A673 (cell line): ENCODE measurements around the gene C17orf100. TPM values are rescaled to one million over a fixed set of nuclear protein-coding genes. Genes with fewer than 3 reads are reported as not detected.
"Not testable (repeated sequence)": the region's sequence is repeated elsewhere in the genome, so short reads cannot be mapped to it uniquely, and the experiment has no call there.

ENCODE experiments used
- BruUV-seq: library from RNA; stranded (reverse); fragments of 400-500 nt; replicated peaks from 2 replicates; lab custom pipeline; 2021; lab: Mats Ljungman, UMichigan
- CTCF ChIA-PET: fragments of 300-600 bp; sonication (Branson Sonifier 250); formaldehyde crosslinking; loops from one replicate; lab custom pipeline; 2022; ENCODE audit warnings: antibody characterized with exemption; lab: Charles Lee
- POLR2A ChIA-PET: fragments of 300-600 bp; sonication (Branson Sonifier 250); formaldehyde crosslinking; loops from one replicate; lab custom pipeline; 2022; ENCODE audit warnings: antibody characterized with exemption; ENCODE audit not compliant: low non-redundant PET; lab: Charles Lee
- DNase-seq: peaks from one replicate; pipeline ENCODE4 v3.0.0-alpha.2; 2015; ENCODE audit warnings: low spot score
- H3K27ac ChIP-seq: fragments of 200-600 bp; sonication (generic); 2 replicates; pipeline ENCODE4 v1.5.1; 2016; ENCODE audit warnings: mixed run types, low read depth, mild to moderate bottlenecking, mixed read lengths, antibody characterized with exemption, low read length; ENCODE audit not compliant: poor library complexity, severe bottlenecking
- H3K27me3 ChIP-seq: fragments of 200-600 bp; sonication (generic); replicated peaks from 2 replicates; pipeline ENCODE4 v1.6.1; 2017; ENCODE audit warnings: mixed run types, low read depth, mild to moderate bottlenecking, mixed read lengths, antibody characterized with exemption, low read length; ENCODE audit not compliant: insufficient read depth, poor library complexity
- H3K36me3 ChIP-seq: fragments of 200-600 bp; sonication (generic); 2 replicates; pipeline ENCODE4 v1.6.1; 2016; ENCODE audit warnings: mixed run types, mild to moderate bottlenecking, mixed read lengths, antibody characterized with exemption, low read length; ENCODE audit not compliant: insufficient read depth, poor library complexity, severe bottlenecking
- H3K4me1 ChIP-seq: fragments of 200-600 bp; sonication (generic); 2 replicates; pipeline ENCODE4 v1.6.1; 2017; ENCODE audit warnings: mixed run types, mild to moderate bottlenecking, mixed read lengths, antibody characterized with exemption, low read length; ENCODE audit not compliant: insufficient read depth, poor library complexity, severe bottlenecking
- H3K4me3 ChIP-seq: fragments of 200-600 bp; sonication (generic); 2 replicates; pipeline ENCODE4 v1.5.1; 2016; ENCODE audit warnings: low read depth, mixed run types, mild to moderate bottlenecking, mixed read lengths, low read length; ENCODE audit not compliant: poor library complexity, severe bottlenecking
- H3K9me3 ChIP-seq: fragments of 200-600 bp; sonication (generic); 2 replicates; pipeline ENCODE4 v1.6.1; 2016; ENCODE audit warnings: mixed run types, low read depth, mild to moderate bottlenecking, mixed read lengths, antibody characterized with exemption, low read length; ENCODE audit not compliant: poor library complexity, severe bottlenecking
- EZH2 ChIP-seq: fragments of 200-600 bp; sonication (generic); IDR thresholded peaks from 2 replicates; pipeline ENCODE4 v1.6.1; 2017; ENCODE audit warnings: borderline replicate concordance, low read depth, mild to moderate bottlenecking, mixed read lengths, antibody characterized with exemption, low read length; ENCODE audit not compliant: poor library complexity, severe bottlenecking
- intact Hi-C: fragments of 100-400 bp; cut with micrococcal nuclease; formaldehyde crosslinking; loops from one replicate; pipeline ENCODE4 v1.10.0; 2022; ENCODE audit not compliant: unreplicated experiment
- total RNA-seq: library from RNA; stranded (reverse); gene quantifications from 2 replicates; pipeline ENCODE4 v1.2.3, GENCODE V29; 2021
- TF ChIP-seq, protein P1 (sequence below): fragments of 300-800, 200-600 bp; sonication (generic); conservative IDR thresholded peaks from 2 replicates; pipeline ENCODE4 v1.5.1; 2017; ENCODE audit warnings: low read depth, mild to moderate bottlenecking, antibody characterized with exemption, low read length, moderate library complexity, mixed read lengths

The C17orf100 gene
- total RNA-seq, 1 experiment from 2014 or later = 3.1 TPM

DNA sequence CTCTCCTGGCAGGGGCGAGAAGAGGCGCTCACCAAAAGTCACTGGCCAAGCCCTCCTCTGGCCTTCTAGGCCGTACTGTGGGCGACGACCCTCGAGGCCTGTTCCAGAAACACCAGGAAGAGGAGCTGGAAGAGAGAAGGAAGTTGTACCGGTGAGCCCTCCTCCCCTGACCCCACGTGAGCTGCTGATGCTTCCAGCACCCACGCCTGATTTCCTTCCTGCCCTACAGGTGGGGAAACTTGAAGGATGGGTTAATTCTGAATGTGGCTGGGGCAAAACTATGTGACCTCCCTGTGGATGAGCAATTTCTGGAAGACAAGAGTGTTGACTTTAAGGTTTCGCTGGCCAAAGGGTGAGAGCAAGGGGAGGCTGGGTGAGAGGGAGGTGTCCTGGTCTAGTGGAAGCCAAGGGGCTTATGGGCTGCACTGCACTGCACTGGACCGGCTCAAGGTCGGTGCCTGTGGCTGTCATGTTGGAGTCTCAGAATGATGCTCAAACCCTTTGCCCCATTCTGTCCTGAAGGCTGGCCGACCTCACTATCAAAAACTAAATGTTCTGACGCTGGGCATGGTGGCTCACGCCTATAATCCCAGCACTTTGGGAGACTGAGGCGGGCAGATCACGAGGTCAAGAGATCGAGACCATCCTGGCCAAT lies 6.2 kb downstream of the C17orf100 start:
- Histone ChIP-seq H3K27ac (no peak overlapping the region), H3K36me3 (no peaks in the 10 kb centered on the region), H3K4me1 (no peaks in the 10 kb centered on the region), H3K27me3 (peaks cover 50% of the 10 kb centered on the region), H3K9me3 (no peaks in the 10 kb centered on the region), H3K4me3 (no peak overlapping the region)
- intact Hi-C loops = no loop called here
- no peak for DNase-seq
- ChIA-PET CTCF (interaction anchor here (0.6 kb wide), 1 partner anchor 151 kb away, joined by 3 read pairs; no protein-coding TSS in a partner anchor), POLR2A (no interaction called here)
- no TSS peak for BruUV-seq
- TF ChIP-seq EZH2 = no peak
- TF ChIP-seq, protein P1, sequence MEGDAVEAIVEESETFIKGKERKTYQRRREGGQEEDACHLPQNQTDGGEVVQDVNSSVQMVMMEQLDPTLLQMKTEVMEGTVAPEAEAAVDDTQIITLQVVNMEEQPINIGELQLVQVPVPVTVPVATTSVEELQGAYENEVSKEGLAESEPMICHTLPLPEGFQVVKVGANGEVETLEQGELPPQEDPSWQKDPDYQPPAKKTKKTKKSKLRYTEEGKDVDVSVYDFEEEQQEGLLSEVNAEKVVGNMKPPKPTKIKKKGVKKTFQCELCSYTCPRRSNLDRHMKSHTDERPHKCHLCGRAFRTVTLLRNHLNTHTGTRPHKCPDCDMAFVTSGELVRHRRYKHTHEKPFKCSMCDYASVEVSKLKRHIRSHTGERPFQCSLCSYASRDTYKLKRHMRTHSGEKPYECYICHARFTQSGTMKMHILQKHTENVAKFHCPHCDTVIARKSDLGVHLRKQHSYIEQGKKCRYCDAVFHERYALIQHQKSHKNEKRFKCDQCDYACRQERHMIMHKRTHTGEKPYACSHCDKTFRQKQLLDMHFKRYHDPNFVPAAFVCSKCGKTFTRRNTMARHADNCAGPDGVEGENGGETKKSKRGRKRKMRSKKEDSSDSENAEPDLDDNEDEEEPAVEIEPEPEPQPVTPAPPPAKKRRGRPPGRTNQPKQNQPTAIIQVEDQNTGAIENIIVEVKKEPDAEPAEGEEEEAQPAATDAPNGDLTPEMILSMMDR = no peak

DNA sequence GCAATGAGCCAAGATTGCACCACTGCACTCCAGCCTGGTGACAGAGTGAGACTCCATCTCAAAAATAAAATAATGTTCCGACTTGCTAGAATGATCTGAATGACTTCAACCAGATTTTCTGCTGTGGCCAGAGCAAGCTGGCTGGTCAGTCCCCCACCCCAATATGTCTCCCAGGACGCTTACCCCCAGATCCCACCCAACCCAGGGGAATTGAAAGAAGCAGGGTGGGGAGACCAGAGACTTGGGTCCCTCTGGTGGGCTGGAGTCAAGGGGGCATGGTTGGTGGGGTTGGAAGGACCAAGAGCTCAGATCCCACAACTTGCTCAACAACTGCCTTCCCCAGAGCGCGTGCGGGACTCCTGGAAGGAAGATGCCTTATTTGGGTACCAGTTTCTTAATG lies 6.8 kb downstream of the C17orf100 start:
- H3K4me1 ChIP-seq, intact Hi-C loops, H3K4me3 ChIP-seq, H3K36me3 ChIP-seq, H3K9me3 ChIP-seq, DNase-seq, POLR2A ChIA-PET, BruUV-seq, H3K27ac ChIP-seq: not testable (repeated sequence)
- peaks cover 50% of the 10 kb centered on the region for H3K27me3 ChIP-seq
- CTCF ChIA-PET = interaction anchor here (0.5 kb wide), 1 partner anchor 1227 kb away, joined by 3 read pairs; no protein-coding TSS in a partner anchor

DNA sequence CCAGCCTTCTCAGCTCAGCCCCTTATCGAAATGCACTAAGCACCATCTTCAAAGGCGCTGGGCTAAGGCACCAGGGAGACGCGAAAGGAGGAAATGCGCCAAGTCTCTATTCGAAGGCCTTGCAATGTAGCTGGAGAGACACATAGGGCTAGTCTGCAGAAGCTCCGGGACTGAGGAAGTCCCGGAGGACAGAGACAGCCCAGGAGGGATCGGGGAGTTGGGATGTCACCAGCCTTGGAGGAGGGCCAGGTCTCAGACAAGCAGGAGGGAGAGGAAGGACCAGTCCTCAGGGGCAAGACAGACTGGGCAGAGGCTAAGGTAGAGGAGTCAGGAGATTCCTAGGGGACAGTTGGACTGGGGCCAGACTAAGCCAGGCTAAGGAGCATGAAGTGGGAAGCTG lies 8.5 kb downstream of the C17orf100 start:
- Histone ChIP-seq H3K4me3 (no peak overlapping the region), H3K4me1 (no peaks in the 10 kb centered on the region), H3K36me3 (no peaks in the 10 kb centered on the region), H3K9me3 (no peaks in the 10 kb centered on the region), H3K27me3 (peaks cover 42% of the 10 kb centered on the region), H3K27ac (no peak overlapping the region)
- TF ChIP-seq EZH2 = no peak
- TF ChIP-seq, protein P1 = no peak
- intact Hi-C loops = loop anchor here (10.0 kb wide), 2 partner anchors 175 to 235 kb away; partner anchors contain the start of gene TEKT1
- POLR2A ChIA-PET = no interaction called here
- CTCF ChIA-PET = interaction anchor here (0.6 kb wide), 1 partner anchor 127 kb away, joined by 3 read pairs; no protein-coding TSS in a partner anchor
- no TSS peak for BruUV-seq
- DNase-seq = no peak
